Left lung (tissue), 10 donors: ENCODE data around the gene SMAD6. TPM values are rescaled to one million over a fixed set of nuclear protein-coding genes. Genes with fewer than 3 reads are reported as not detected.
A peak's percentile ranks its signal among the peaks of the same experiment; 100 is the strongest.

Source experiments
- ATAC-seq: fragments of 200-7000 bp; cut with Tn5 transposase; one replicate; pipeline ENCODE4 v1.9.1; 2020; ENCODE audit warnings: moderate library complexity
- DNase-seq, 4 donors: peaks; one replicate each; pipeline ENCODE4 v3.0.0-alpha.2; 2013 to 2020
- H3K27ac ChIP-seq, 2 donors: fragments of 200-600 bp; sonication (generic) in 1 of 2; one replicate each; pipeline versions ENCODE4 v1.5.0 to v1.8.0; 2020 to 2021
- H3K27me3 ChIP-seq, 2 donors: fragments of 200-600 bp; sonication (generic) in 1 of 2; one replicate each; pipeline versions ENCODE4 v1.5.0 to v1.8.0; 2020 to 2021
- H3K36me3 ChIP-seq, 2 donors: fragments of 200-600 bp; sonication (generic) in 1 of 2; one replicate each; pipeline versions ENCODE4 v1.5.0 to v1.8.0; 2020 to 2021
- H3K4me1 ChIP-seq, 2 donors: fragments of 200-600 bp; one replicate each; pipeline ENCODE4 v1.8.0; 2021
- H3K4me3 ChIP-seq, 2 donors: fragments of 200-600 bp; sonication (generic) in 1 of 2; one replicate each; pipeline versions ENCODE4 v1.5.0 to v1.8.0; 2020 to 2021; ENCODE audit warnings: mild to moderate bottlenecking in 1 of 2
- H3K9me3 ChIP-seq, 2 donors: fragments of 200-600 bp; sonication (generic) in 1 of 2; one replicate each; pipeline versions ENCODE4 v1.5.0 to v1.8.0; 2020 to 2021
- CTCF ChIP-seq, 2 donors: fragments of 200-600 bp; sonication (generic) in 1 of 2; IDR thresholded peaks; one replicate each; pipeline versions ENCODE4 v1.5.0 to v1.8.0; 2021; ENCODE audit warnings: antibody characterized with exemption in 2 of 2
- intact Hi-C, 2 donors: fragments of 100-400 bp; cut with DNase I; formaldehyde crosslinking; loops; one replicate each; pipeline versions ENCODE4 v1.11.2 to v1.14.2; 2022
- polyA plus RNA-seq, 6 donors: library from polyadenylated mRNA; unstranded; fragments of 120-200 nt; gene quantifications; one replicate each; pipeline ENCODE4 v1.2.1, GENCODE V29; 2013; ENCODE audit not compliant: insufficient read length in 6 of 6
- total RNA-seq, 2 donors: library from RNA; stranded (reverse); fragmentation: NEBNext Ultra II Directional; extraction: Animal tissue kit (Norgen Biotek cat#: 25700); gene quantifications; one replicate each; pipeline ENCODE4 v1.2.1, GENCODE V29; 2021
- donor health status: DM: no; HTN: yes; CAD: no.
- donor health status: DM: no; HTN: no; CAD: no.

Gene SMAD6
- total and polyA plus RNA-seq, 8 donors, result 25.0 to 110 (median 32.0) TPM

- DNase-seq (peak in 1 of 4 donors; percentile 78), ATAC-seq (peak; percentile 22)
- intact Hi-C loops, result loop anchor here in 1 of 2 donors (10.0 kb wide), 1 partner anchor 158 kb away; no protein-coding TSS in a partner anchor
- peak overlapping the region; percentile 11 to 55 for H3K27ac ChIP-seq
- peaks cover 22 to 68% of the 10 kb centered on the region in 2 donors for H3K4me1 ChIP-seq
- TF ChIP-seq CTCF (IDR thresholded peaks at IDR 0.05), result no peak
- no peaks in the 10 kb centered on the region for H3K9me3 ChIP-seq
- H3K36me3 ChIP-seq, result no peaks in the 10 kb centered on the region
- H3K27me3 ChIP-seq, result no peaks in the 10 kb centered on the region
- H3K4me3 ChIP-seq, result no peak overlapping the region
Measured at GRCh38 chr15:66773129-66773873, 71.3 kb downstream of the SMAD6 start.

- intact Hi-C loops, result loop anchor here in 1 of 2 donors (10.0 kb wide), 1 partner anchor 159 kb away; no protein-coding TSS in a partner anchor
- Histone ChIP-seq H3K4me1 (peaks cover 22 to 60% of the 10 kb centered on the region in 2 donors), H3K4me3 (no peak overlapping the region), H3K36me3 (no peaks in the 10 kb centered on the region), H3K9me3 (no peaks in the 10 kb centered on the region), H3K27me3 (no peaks in the 10 kb centered on the region), H3K27ac (peak overlapping the region; percentile 11 to 55)
- DNase-seq (peak; percentile 81 to 92 (median 86)), ATAC-seq (peak; percentile 96)
- TF ChIP-seq CTCF (IDR thresholded peaks at IDR 0.05), result peak; percentile 89 to 90
Measured at GRCh38 chr15:66774001-66774814, 72.2 kb downstream of the SMAD6 start.

- H3K27me3 ChIP-seq, result no peaks in the 10 kb centered on the region
- H3K36me3 ChIP-seq, result no peaks in the 10 kb centered on the region
- no peak for TF ChIP-seq CTCF (IDR thresholded peaks at IDR 0.05)
- H3K4me3 ChIP-seq, result no peak overlapping the region
- DNase-seq (no peak), ATAC-seq (no peak)
- H3K27ac ChIP-seq, result no peak overlapping the region
- H3K4me1 ChIP-seq, result peaks cover 22 to 48% of the 10 kb centered on the region in 2 donors
- intact Hi-C loops, result loop anchor here in 1 of 2 donors (10.0 kb wide), 1 partner anchor 161 kb away; no protein-coding TSS in a partner anchor
- no peaks in the 10 kb centered on the region for H3K9me3 ChIP-seq
Measured at GRCh38 chr15:66775127-66776105, 73.4 kb downstream of the SMAD6 start.

GRCh38 chr15:66777054-66777453 lies 75.0 kb downstream of the SMAD6 start:
- Histone ChIP-seq H3K4me1 (peaks cover 18 to 31% of the 10 kb centered on the region in 2 donors), H3K36me3 (peaks cover 0 to 8% of the 10 kb centered on the region in 2 donors), H3K9me3 (no peaks in the 10 kb centered on the region), H3K27ac (no peak overlapping the region), H3K27me3 (no peaks in the 10 kb centered on the region), H3K4me3 (no peak overlapping the region)
- intact Hi-C loops, result loop anchor here in 1 of 2 donors (10.0 kb wide), 1 partner anchor 162 kb away; no protein-coding TSS in a partner anchor
- no peak for TF ChIP-seq CTCF (IDR thresholded peaks at IDR 0.05)
- no peak for DNase-seq
- ATAC-seq, result no peak
